OCI-LY3 (cell line): ENCODE measurements around the gene TMEM167B.
A peak's percentile ranks its signal among the peaks of the same experiment; 100 is the strongest.

Experiments used
- H2AFZ ChIP-seq: fragments of 200-600, 300-600 bp; shearing (Covaris generic); 2 replicates; pipeline ENCODE4 v1.6.0; 2014; ENCODE audit warnings: antibody characterized with exemption, low read depth, low read length
- H3K27ac ChIP-seq: fragments of 200-600, 300-600 bp; sonication (generic); 2 replicates; pipeline ENCODE4 v1.5.1; 2014; ENCODE audit warnings: mild to moderate bottlenecking, low read length, moderate library complexity, mixed read lengths
- H3K27me3 ChIP-seq: fragments of 200-600, 300-600 bp; sonication (generic); 2 replicates; pipeline ENCODE4 v1.6.1; 2014; ENCODE audit warnings: low read depth, low read length, mixed read lengths
- H3K36me3 ChIP-seq: fragments of 200-600, 300-600 bp; sonication (generic); replicated peaks from 2 replicates; pipeline ENCODE3; 2014; ENCODE audit warnings: low read depth, low read length, mixed read lengths
- H3K4me1 ChIP-seq: fragments of 300-600, 200-600 bp; sonication (generic); 2 replicates; pipeline ENCODE4 v1.6.1; 2014; ENCODE audit warnings: low read length, mixed read lengths
- H3K4me2 ChIP-seq: fragments of 200-600, 300-600 bp; sonication (generic); 2 replicates; pipeline ENCODE4 v1.6.1; 2014; ENCODE audit warnings: low read length, mixed read lengths
- H3K4me3 ChIP-seq: fragments of 300-600, 200-600 bp; sonication (generic); 2 replicates; pipeline ENCODE4 v1.5.1; 2014; ENCODE audit warnings: antibody characterized with exemption, mild to moderate bottlenecking, low read length, moderate library complexity
- H3K79me2 ChIP-seq: fragments of 300-600, 200-600 bp; shearing (Covaris generic); 2 replicates; pipeline ENCODE4 v1.6.1; 2014; ENCODE audit warnings: mild to moderate bottlenecking, low read length, mixed read lengths
- H3K9ac ChIP-seq: fragments of 300-600, 200-600 bp; shearing (Covaris generic); 2 replicates; pipeline ENCODE4 v1.6.0; 2014; ENCODE audit warnings: mild to moderate bottlenecking, low read length, moderate library complexity
- H3K9me3 ChIP-seq: fragments of 200-600, 300-600 bp; shearing (Covaris generic); 2 replicates; pipeline ENCODE4 v1.6.1; 2014; ENCODE audit warnings: low read length, mixed read lengths; ENCODE audit not compliant: insufficient read depth
- H4K20me1 ChIP-seq: fragments of 200-600, 300-600 bp; sonication (generic); 2 replicates; pipeline ENCODE4 v1.6.1; 2016; ENCODE audit warnings: low read length, mixed read lengths; ENCODE audit not compliant: insufficient read depth
- EZH2phosphoT487 ChIP-seq: fragments of 200-600 bp; shearing (Covaris generic); IDR thresholded peaks from 2 replicates; pipeline ENCODE4 v1.6.1; 2018; ENCODE audit warnings: antibody characterized with exemption, mixed run types, low read depth
- TF ChIP-seq, protein P1 (sequence below): fragments of 200-600, 300-600 bp; sonication (generic); IDR thresholded peaks from 2 replicates; pipeline ENCODE4 v1.5.1; 2014; ENCODE audit warnings: antibody characterized with exemption, low read length, low read depth

The TMEM167B gene

DNA sequence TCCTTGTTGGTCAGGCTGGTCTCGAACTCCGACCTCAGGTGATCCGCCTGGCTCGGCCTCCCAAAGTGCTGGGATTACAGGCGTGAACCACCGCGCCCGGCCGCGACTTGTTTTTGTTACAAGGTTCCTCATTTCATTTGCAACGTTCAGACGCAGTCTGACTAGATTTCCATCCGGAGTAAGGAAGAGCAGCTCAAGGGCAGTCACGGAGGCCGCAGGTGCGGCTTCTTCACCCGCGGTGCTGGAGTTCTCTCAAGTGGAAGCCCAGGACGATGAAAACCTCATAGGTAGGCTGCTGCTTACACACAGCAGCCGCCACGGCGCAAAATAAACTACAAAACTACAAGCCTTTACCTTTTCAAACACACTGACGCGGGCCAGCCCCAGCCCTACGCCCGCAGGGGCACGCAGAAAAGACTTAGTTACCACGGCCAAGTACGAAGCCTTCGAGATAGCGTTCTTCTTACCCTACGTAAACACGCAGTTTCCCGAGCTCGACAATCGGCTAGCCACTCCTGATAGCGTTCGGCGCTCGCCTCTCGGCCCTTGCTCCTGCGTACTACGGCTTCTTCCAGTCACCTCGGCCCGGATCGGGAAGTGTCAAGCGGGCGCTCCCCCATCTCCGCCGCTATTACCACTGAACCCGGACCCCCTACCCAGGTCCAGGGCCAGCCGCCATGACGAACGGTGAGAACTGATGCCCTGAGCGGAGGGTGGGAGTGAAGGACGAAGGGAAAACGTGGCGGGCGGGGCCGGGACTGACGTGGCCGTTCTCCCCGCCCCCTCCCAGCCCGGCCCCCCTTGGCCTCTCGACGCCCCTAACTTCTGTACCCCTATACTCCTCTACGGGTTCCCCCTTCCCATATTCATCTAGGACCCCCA, at the start of gene TMEM167B:
TMEM167B (plus strand) TSS at position 569 of the 882 bp plus-strand sequence; CDS start at position 678, 109 bp downstream.
- Histone ChIP-seq H3K4me2 (peak within 1 kb of the TSS; percentile 90), H3K9me3 (no peaks in the 10 kb centered on the region), H3K9ac (peak within 1 kb of the TSS; percentile 89), H4K20me1 (no peaks in the 10 kb centered on the region), H3K79me2 (peaks cover 25% of the 10 kb centered on the region), H3K27me3 (no peaks in the 10 kb centered on the region), H3K4me1 (peaks cover 9% of the 10 kb centered on the region), H2AFZ (peak within 1 kb of the TSS; percentile 93), H3K36me3 (no peaks in the 10 kb centered on the region), H3K27ac (peak within 1 kb of the TSS; percentile 82), H3K4me3 (peak within 1 kb of the TSS; percentile 99)
- no peak for TF ChIP-seq EZH2phosphoT487
- TF ChIP-seq, protein P1, sequence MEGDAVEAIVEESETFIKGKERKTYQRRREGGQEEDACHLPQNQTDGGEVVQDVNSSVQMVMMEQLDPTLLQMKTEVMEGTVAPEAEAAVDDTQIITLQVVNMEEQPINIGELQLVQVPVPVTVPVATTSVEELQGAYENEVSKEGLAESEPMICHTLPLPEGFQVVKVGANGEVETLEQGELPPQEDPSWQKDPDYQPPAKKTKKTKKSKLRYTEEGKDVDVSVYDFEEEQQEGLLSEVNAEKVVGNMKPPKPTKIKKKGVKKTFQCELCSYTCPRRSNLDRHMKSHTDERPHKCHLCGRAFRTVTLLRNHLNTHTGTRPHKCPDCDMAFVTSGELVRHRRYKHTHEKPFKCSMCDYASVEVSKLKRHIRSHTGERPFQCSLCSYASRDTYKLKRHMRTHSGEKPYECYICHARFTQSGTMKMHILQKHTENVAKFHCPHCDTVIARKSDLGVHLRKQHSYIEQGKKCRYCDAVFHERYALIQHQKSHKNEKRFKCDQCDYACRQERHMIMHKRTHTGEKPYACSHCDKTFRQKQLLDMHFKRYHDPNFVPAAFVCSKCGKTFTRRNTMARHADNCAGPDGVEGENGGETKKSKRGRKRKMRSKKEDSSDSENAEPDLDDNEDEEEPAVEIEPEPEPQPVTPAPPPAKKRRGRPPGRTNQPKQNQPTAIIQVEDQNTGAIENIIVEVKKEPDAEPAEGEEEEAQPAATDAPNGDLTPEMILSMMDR: no peak

DNA sequence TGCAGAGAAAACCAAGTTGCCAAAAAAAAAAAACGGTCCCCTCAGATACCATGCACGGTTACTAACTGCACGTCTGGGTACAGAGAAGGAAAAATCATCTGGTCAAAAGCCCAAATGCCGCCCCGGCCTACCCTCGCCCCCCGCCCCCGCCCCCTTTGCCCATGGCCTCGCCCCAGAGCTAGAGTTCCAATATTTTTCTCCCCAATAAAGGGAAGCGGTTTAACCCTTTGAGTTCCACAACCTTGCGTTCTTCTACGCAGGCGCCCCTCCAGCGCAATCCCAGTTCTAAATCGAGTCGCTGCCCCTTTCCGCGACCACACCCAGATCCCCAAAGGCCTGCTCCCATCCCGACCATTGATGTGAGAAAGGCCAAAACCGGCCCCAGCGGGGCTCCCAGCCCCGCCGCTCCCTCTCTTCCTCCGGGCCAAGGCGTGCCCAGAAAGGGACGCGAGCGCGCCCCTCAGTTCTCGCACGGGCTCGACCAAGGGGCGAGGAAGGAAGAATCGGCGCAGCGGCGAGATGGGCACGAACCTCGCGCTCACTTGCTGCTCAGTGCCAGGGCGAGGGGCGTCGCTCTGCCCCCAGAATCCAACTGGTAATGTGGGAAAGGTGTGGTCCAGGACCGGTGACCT, 49.5 kb upstream of the TMEM167B start:
- no peaks in the 10 kb centered on the region for H3K36me3 ChIP-seq
- H3K27ac ChIP-seq: peak overlapping the region; percentile 64
- no peaks in the 10 kb centered on the region for H3K27me3 ChIP-seq
- peaks cover 26% of the 10 kb centered on the region for H3K79me2 ChIP-seq
- no peaks in the 10 kb centered on the region for H4K20me1 ChIP-seq
- peak overlapping the region; percentile 75 for H3K9ac ChIP-seq
- peak overlapping the region; percentile 95 for H3K4me3 ChIP-seq
- TF ChIP-seq, protein P1: no peak
- TF ChIP-seq EZH2phosphoT487: no peak
- peaks cover 6% of the 10 kb centered on the region for H3K4me1 ChIP-seq
- H3K9me3 ChIP-seq: no peaks in the 10 kb centered on the region
- H2AFZ ChIP-seq: peak overlapping the region; percentile 14
- H3K4me2 ChIP-seq: peak overlapping the region; percentile 76

DNA sequence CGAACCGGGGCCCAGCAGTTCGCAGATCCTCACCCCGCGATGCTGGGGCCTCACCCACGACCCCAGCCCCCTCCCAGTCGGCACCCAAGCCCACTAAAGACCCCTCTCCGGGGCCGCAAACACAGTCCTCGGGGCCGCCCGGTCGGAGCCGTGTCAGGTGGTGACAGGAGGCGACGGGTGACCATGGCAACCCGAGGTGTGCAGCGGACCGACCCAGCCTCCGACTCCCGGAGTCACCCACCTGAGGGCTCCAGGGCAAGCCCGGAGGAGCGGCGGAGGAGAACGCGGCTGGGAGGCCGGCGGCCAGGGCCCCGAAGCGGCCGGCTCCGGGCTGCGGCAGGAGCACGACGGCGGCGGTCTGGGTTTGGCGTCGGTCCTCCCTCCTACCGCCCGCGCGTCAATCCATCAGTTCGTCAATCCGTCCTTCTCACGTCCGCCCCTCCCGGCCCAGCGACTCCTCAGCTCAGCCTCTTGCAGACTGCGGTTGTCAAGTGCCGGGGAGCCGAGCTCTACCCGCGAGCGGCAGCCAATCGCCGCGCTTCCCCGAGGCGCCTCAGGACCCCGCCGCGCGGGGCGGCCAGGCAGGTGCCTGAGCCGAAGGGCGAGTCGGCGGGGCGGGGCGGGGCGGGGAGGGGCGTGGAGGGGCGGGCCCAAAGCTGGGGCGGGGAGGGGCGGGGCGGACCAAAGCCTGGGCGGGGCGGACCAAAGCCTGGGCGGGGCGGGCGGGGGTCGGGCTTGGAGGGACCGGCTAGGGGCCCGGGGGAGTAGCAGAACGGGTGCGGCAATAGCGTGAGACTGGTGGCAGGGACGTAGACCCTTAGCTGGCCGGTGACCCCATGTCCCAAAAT, 48.7 kb upstream of the TMEM167B start, which contains the start of gene WDR47:
WDR47 (minus strand) TSS at position 482 of the 848 bp plus-strand sequence. CDS start 18,590 bp downstream, outside the sequence.
- Histone ChIP-seq H3K4me3 (peak within 1 kb of the TSS; percentile 95), H3K36me3 (no peaks in the 10 kb centered on the region), H3K27ac (peak within 1 kb of the TSS; percentile 64), H2AFZ (peak within 1 kb of the TSS; percentile 99), H3K9ac (peak within 1 kb of the TSS; percentile 75), H3K4me1 (peaks cover 6% of the 10 kb centered on the region), H3K79me2 (peaks cover 26% of the 10 kb centered on the region), H3K9me3 (no peaks in the 10 kb centered on the region), H3K4me2 (peak within 1 kb of the TSS; percentile 91), H4K20me1 (no peaks in the 10 kb centered on the region), H3K27me3 (no peaks in the 10 kb centered on the region)
- TF ChIP-seq, protein P1: no peak
- TF ChIP-seq EZH2phosphoT487: no peak
